IMR-90 (cell line): ENCODE measurements around the gene KRTAP9-6. TPM values are rescaled to one million over a fixed set of nuclear protein-coding genes. Genes with fewer than 3 reads are reported as not detected.

Experiments used
- ATAC-seq: fragments of 200-7000 bp; cut with Tn5 transposase; 2 replicates; pipeline ENCODE4 v1.9.1; 2020; ENCODE audit warnings: low read depth, mild to moderate bottlenecking, moderate library complexity
- BruUV-seq: library from RNA; stranded (reverse); fragments of 400-500 nt; replicated peaks from 2 replicates; lab custom pipeline; 2021; lab: Mats Ljungman, UMichigan
- CTCF ChIA-PET: fragments of 300-600 bp; formaldehyde crosslinking; extraction: SDS; loops from one replicate; lab custom pipeline; 2021; ENCODE audit warnings: antibody characterized with exemption; lab: Yijun Ruan, JAX
- POLR2A ChIA-PET: fragments of 300-600 bp; sonication (Branson Sonifier 250); formaldehyde crosslinking; loops from one replicate; lab custom pipeline; 2022; ENCODE audit warnings: antibody characterized with exemption; ENCODE audit not compliant: unreplicated experiment; lab: Charles Lee
- DNase-seq: peaks from one replicate; pipeline ENCODE4 v3.0.0; 2013
- H2AFZ ChIP-seq: replicated peaks from 2 replicates; pipeline ENCODE3; 2013; ENCODE audit warnings: low read length, mild to moderate bottlenecking; ENCODE audit not compliant: poor library complexity
- H2AK5ac ChIP-seq: 2 replicates; pipeline ENCODE4 v1.6.1; 2013; ENCODE audit warnings: low read depth, low read length, inconsistent platforms
- H2AK9ac ChIP-seq: replicated peaks from 2 replicates; pipeline ENCODE3; 2013; ENCODE audit warnings: mild to moderate bottlenecking, low read depth, low read length, moderate library complexity; ENCODE audit not compliant: poor library complexity
- H2BK120ac ChIP-seq: 2 replicates; pipeline ENCODE4 v1.6.1; 2013; ENCODE audit warnings: low read depth, low read length, inconsistent platforms
- H2BK15ac ChIP-seq: 3 replicates; pipeline ENCODE4 v1.6.1; 2013; ENCODE audit warnings: low read depth, low read length, inconsistent platforms
- H2BK20ac ChIP-seq: 2 replicates; pipeline ENCODE4 v1.6.1; 2013; ENCODE audit warnings: low read depth, mild to moderate bottlenecking, inconsistent platforms, low read length, moderate library complexity
- H2BK5ac ChIP-seq: 2 replicates; pipeline ENCODE4 v1.6.1; 2013; ENCODE audit warnings: mild to moderate bottlenecking, low read depth, low read length, inconsistent platforms; ENCODE audit not compliant: poor library complexity, severe bottlenecking
- H3K14ac ChIP-seq: replicated peaks from 2 replicates; pipeline ENCODE4 v1.6.1; 2013; ENCODE audit warnings: low read depth, low read length, inconsistent platforms
- H3K18ac ChIP-seq: 2 replicates; pipeline ENCODE4 v1.6.1; 2013; ENCODE audit warnings: low read depth, low read length, control low read depth
- H3K23ac ChIP-seq: 2 replicates; pipeline ENCODE4 v1.6.1; 2013; ENCODE audit warnings: low read depth, low read length, inconsistent platforms
- H3K27ac ChIP-seq: 2 replicates; pipeline ENCODE4 v1.5.1; 2013; ENCODE audit warnings: mild to moderate bottlenecking, control low read depth, low read length; ENCODE audit not compliant: insufficient read depth
- H3K27me3 ChIP-seq: 2 replicates; pipeline ENCODE4 v1.6.1; 2013; ENCODE audit warnings: low read length; ENCODE audit not compliant: control insufficient read depth, insufficient read depth
- H3K36me3 ChIP-seq: 2 replicates; pipeline ENCODE4 v1.6.1; 2013; ENCODE audit warnings: low read length, mixed read lengths; ENCODE audit not compliant: control insufficient read depth, insufficient read depth
- H3K4ac ChIP-seq: 2 replicates; pipeline ENCODE4 v1.6.1; 2013; ENCODE audit warnings: low read depth, low read length, inconsistent platforms
- H3K4me1 ChIP-seq: 2 replicates; pipeline ENCODE4 v1.6.1; 2013; ENCODE audit warnings: low read length, mixed read lengths; ENCODE audit not compliant: control insufficient read depth, insufficient read depth
- H3K4me2 ChIP-seq: 2 replicates; pipeline ENCODE4 v1.6.1; 2013; ENCODE audit warnings: low read depth, mild to moderate bottlenecking, control low read depth, low read length, moderate library complexity
- H3K4me3 ChIP-seq: 2 replicates; pipeline ENCODE4 v1.5.1; 2013; ENCODE audit warnings: low read depth, mild to moderate bottlenecking, control low read depth, low read length, moderate library complexity; ENCODE audit not compliant: insufficient read depth
- H3K56ac ChIP-seq: 2 replicates; pipeline ENCODE4 v1.6.1; 2013; ENCODE audit warnings: low read length, inconsistent platforms; ENCODE audit not compliant: insufficient read depth; ENCODE audit errors: extremely low read depth
- H3K79me1 ChIP-seq, 2 experiments: 2 replicates each; pipeline ENCODE4 v1.6.1; 2013; ENCODE audit warnings: low read length in 2 of 2, inconsistent platforms in 1 of 2, low read depth in 1 of 2
- H3K9ac ChIP-seq: 2 replicates; pipeline ENCODE4 v1.6.1; 2013; ENCODE audit warnings: low read depth, low read length, control low read depth
- H3K9me1 ChIP-seq: 2 replicates; pipeline ENCODE4 v1.6.1; 2013; ENCODE audit warnings: low read length, inconsistent platforms; ENCODE audit not compliant: insufficient read depth
- H3K9me3 ChIP-seq: 2 replicates; pipeline ENCODE4 v1.6.1; 2013; ENCODE audit warnings: low read length; ENCODE audit not compliant: control insufficient read depth, insufficient read depth
- H4K20me1 ChIP-seq: 2 replicates; pipeline ENCODE4 v1.6.1; 2013; ENCODE audit warnings: low read length, inconsistent platforms; ENCODE audit not compliant: insufficient read depth
- H4K5ac ChIP-seq: 2 replicates; pipeline ENCODE4 v1.6.1; 2013; ENCODE audit warnings: mild to moderate bottlenecking, low read depth, low read length, control low read depth
- H4K8ac ChIP-seq, 2 experiments: 2 replicates each; pipeline ENCODE4 v1.6.1; 2013; ENCODE audit warnings: low read depth in 2 of 2, low read length in 2 of 2, control low read depth in 1 of 2, inconsistent platforms in 1 of 2
- H4K91ac ChIP-seq: 2 replicates; pipeline ENCODE4 v1.6.1; 2013; ENCODE audit warnings: low read depth, low read length, inconsistent platforms; ENCODE audit not compliant: insufficient read depth
- BHLHE40 ChIP-seq: fragments of 150-350 bp; IDR thresholded peaks from 2 replicates; pipeline ENCODE4 v1.6.1; 2016; ENCODE audit warnings: mild to moderate bottlenecking, low read depth, low read length
- CEBPB ChIP-seq: IDR thresholded peaks from 2 replicates; pipeline ENCODE4 v1.6.1; 2012; ENCODE audit warnings: low read depth, low read length, improper control_type of control experiment
- CHD1 ChIP-seq: IDR thresholded peaks from 2 replicates; pipeline ENCODE4 v1.6.1; 2012; ENCODE audit warnings: low read depth, low read length, improper control_type of control experiment
- CTCF ChIP-seq: conservative IDR thresholded peaks from 2 replicates; pipeline ENCODE4 v1.5.1; 2012; ENCODE audit warnings: mild to moderate bottlenecking, low read depth, low read length, improper control_type of control experiment
- ELK1 ChIP-seq: fragments of 150-350 bp; IDR thresholded peaks from 2 replicates; pipeline ENCODE4 v1.6.1; 2016; ENCODE audit warnings: low read depth, mild to moderate bottlenecking, low read length, moderate library complexity, borderline replicate concordance
- FOS ChIP-seq: fragments of 150-350 bp; IDR thresholded peaks from 2 replicates; pipeline ENCODE4 v1.6.1; 2016; ENCODE audit warnings: low read depth, low read length
- MAFK ChIP-seq: IDR thresholded peaks from 2 replicates; pipeline ENCODE4 v1.6.1; 2012; ENCODE audit warnings: low read depth, low read length, improper control_type of control experiment
- MAZ ChIP-seq: IDR thresholded peaks from 2 replicates; pipeline ENCODE4 v1.6.1; 2012; ENCODE audit warnings: low read depth, mild to moderate bottlenecking, low read length, improper control_type of control experiment, moderate library complexity, borderline replicate concordance
- MXI1 ChIP-seq: IDR thresholded peaks from 2 replicates; pipeline ENCODE4 v1.6.1; 2012; ENCODE audit warnings: low read depth, mild to moderate bottlenecking, low read length, moderate library complexity, borderline replicate concordance
- NFE2L2 ChIP-seq: fragments of 150-350 bp; IDR thresholded peaks from 2 replicates; pipeline ENCODE4 v1.6.1; 2016; ENCODE audit warnings: low read depth, mild to moderate bottlenecking, low read length
- POLR2A ChIP-seq: IDR thresholded peaks from 2 replicates; pipeline ENCODE4 v1.6.1; 2012; ENCODE audit warnings: mild to moderate bottlenecking, low read depth, low read length
- RAD21 ChIP-seq: IDR thresholded peaks from 2 replicates; pipeline ENCODE4 v1.6.1; 2012; ENCODE audit warnings: low read length, improper control_type of control experiment
- RCOR1 ChIP-seq: IDR thresholded peaks from 2 replicates; pipeline ENCODE4 v1.6.1; 2012; ENCODE audit warnings: mild to moderate bottlenecking, low read length, improper control_type of control experiment; ENCODE audit not compliant: insufficient replicate concordance
- RFX5 ChIP-seq: IDR thresholded peaks from 2 replicates; pipeline ENCODE4 v1.8.0; 2012; ENCODE audit warnings: low read depth, mild to moderate bottlenecking, low read length, moderate library complexity
- SMC3 ChIP-seq: fragments of 150-350 bp; IDR thresholded peaks from 2 replicates; pipeline ENCODE4 v1.6.1; 2016; ENCODE audit warnings: low read depth, mild to moderate bottlenecking, antibody characterized with exemption, low read length, moderate library complexity
- USF2 ChIP-seq: fragments of 150-350 bp; IDR thresholded peaks from 2 replicates; pipeline ENCODE4 v1.6.1; 2017; ENCODE audit warnings: mild to moderate bottlenecking, antibody characterized with exemption, low read length, low read depth
- WGBS, 2 experiments: methylation state at CpG; one replicate each; pipeline versions ENCODE4 v1.1.5 to v1.1.7; 2013; ENCODE audit warnings: missing lambda C conversion rate in 2 of 2; ENCODE audit not compliant: insufficient read length in 1 of 2; ENCODE audit errors: extremely low coverage in 2 of 2; 5-methylcytosine and 5-hydroxymethylcytosine counted together
- dilution Hi-C: fragments of 300-500 bp; cut with HindIII; formaldehyde crosslinking; loops from one replicate; pipeline ENCODE4 v1.14.3; 2018; ENCODE audit warnings: low sequenced_read_pairs; ENCODE audit not compliant: unreplicated experiment
- in situ Hi-C: fragments of 300-500 bp; cut with MboI; formaldehyde crosslinking; loops from 3 replicates; pipeline ENCODE4 v1.14.3; 2019; ENCODE audit warnings: low sequenced_read_pairs, inconsistent platforms, mixed read lengths
- intact Hi-C: fragments of 100-400 bp; cut with micrococcal nuclease; formaldehyde crosslinking; loops from 2 replicates; pipeline ENCODE4 v1.10.0; 2022
- polyA plus RNA-seq, 3 experiments: library from polyadenylated mRNA; depleted of rRNA; stranded (reverse); fragments of >200 nt; gene quantifications; 2 replicates each; pipeline ENCODE4 v1.2.3, GENCODE V29; 2012; ENCODE audit warnings: low replicate concordance in 1 of 3
- total RNA-seq: library from RNA; depleted of rRNA; stranded (reverse); fragments of >200 nt; gene quantifications from 2 replicates; pipeline ENCODE4 v1.2.3, GENCODE V29; 2012

The KRTAP9-6 gene
- total and polyA plus RNA-seq, 2 of the 4 experiments (the other 2 are of a cell fraction), result not detected

DNA sequence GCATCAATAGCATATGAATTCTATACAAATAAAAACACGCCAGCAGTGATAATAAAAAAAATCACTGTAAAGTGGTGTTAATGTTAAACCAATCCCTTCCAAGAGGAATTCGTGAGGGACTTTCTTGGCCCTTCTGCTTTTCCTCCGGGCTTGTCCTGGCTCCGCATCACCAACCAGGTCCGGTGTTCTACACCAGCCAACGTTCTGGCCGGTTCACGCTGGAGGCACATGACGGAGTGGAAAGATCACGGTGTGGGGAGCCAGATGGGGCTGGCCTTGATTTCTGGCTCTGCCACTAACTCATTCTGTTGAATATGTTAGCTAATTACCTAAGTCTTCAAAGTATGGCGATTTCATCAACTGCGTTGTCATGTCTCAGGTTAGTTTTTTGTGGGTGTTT is 38.9 kb downstream of the KRTAP9-6 start:
- H3K9me3 ChIP-seq, result no peaks in the 10 kb centered on the region
- H2AK5ac ChIP-seq, result no peak overlapping the region
- dilution Hi-C loops, result no loop called here
- no TSS peak for BruUV-seq
- no peak for DNase-seq
- H4K20me1 ChIP-seq, result no peaks in the 10 kb centered on the region
- H2BK15ac ChIP-seq, result no peak overlapping the region
- H3K14ac ChIP-seq, result no peak overlapping the region
- no peak overlapping the region for H2AFZ ChIP-seq
- H2BK20ac ChIP-seq, result no peak overlapping the region
- H3K4me2 ChIP-seq, result no peak overlapping the region
- no peaks in the 10 kb centered on the region for H3K36me3 ChIP-seq
- H3K23ac ChIP-seq, result no peak overlapping the region
- no peaks in the 10 kb centered on the region for H3K79me1 ChIP-seq
- H2AK9ac ChIP-seq, result no peak overlapping the region
- no peaks in the 10 kb centered on the region for H3K4me1 ChIP-seq
- H4K5ac ChIP-seq, result no peak overlapping the region
- H4K91ac ChIP-seq, result no peak overlapping the region
- ChIA-PET POLR2A (no interaction called here), CTCF (no interaction called here)
- no peak for ATAC-seq
- H3K27me3 ChIP-seq, result peaks cover 3% of the 10 kb centered on the region
- H3K4ac ChIP-seq, result no peak overlapping the region
- H3K4me3 ChIP-seq, result no peak overlapping the region
- no CpG with 5 or more reads among the region's 12 CpGs for WGBS, 2 experiments
- in situ Hi-C loops, result no loop called here
- intact Hi-C loops, result no loop called here
- no peak overlapping the region for H3K9ac ChIP-seq
- H3K56ac ChIP-seq, result no peak overlapping the region
- H2BK5ac ChIP-seq, result no peak overlapping the region
- TF ChIP-seq SMC3, result no peak
- TF ChIP-seq CHD1, result no peak
- no peak for TF ChIP-seq MAZ
- no peak for TF ChIP-seq NFE2L2
- TF ChIP-seq CEBPB, result no peak
- no peak for TF ChIP-seq MAFK
- TF ChIP-seq RCOR1, result no peak
- TF ChIP-seq CTCF, result no peak
- no peak for TF ChIP-seq USF2
- no peak for TF ChIP-seq RFX5
- no peak for TF ChIP-seq FOS
- TF ChIP-seq MXI1, result no peak
- TF ChIP-seq POLR2A, result no peak
- TF ChIP-seq BHLHE40, result no peak
- TF ChIP-seq ELK1, result no peak
- no peak for TF ChIP-seq RAD21
- no peak overlapping the region for H3K18ac ChIP-seq
- H2BK120ac ChIP-seq, result no peak overlapping the region
- H3K27ac ChIP-seq, result no peak overlapping the region
- H3K9me1 ChIP-seq, result peaks cover 5% of the 10 kb centered on the region; the same call in 1 of the 2 replicates
- H4K8ac ChIP-seq, result no peak overlapping the region
